CD4-positive, alpha-beta T cell treated with Interleukin-6 at 100 ng/mL for 8 hours (primary cell): ENCODE data around the gene MED12L.

Experiments used
- DNase-seq: peaks from one replicate; pipeline ENCODE4 v3.0.0-alpha.2; 2020; ENCODE audit warnings: mixed read lengths, low spot score

The MED12L gene

GRCh38 chr3:151091685-151092345 lies 6.4 kb downstream of the MED12L start:
- no peak for DNase-seq

DNA sequence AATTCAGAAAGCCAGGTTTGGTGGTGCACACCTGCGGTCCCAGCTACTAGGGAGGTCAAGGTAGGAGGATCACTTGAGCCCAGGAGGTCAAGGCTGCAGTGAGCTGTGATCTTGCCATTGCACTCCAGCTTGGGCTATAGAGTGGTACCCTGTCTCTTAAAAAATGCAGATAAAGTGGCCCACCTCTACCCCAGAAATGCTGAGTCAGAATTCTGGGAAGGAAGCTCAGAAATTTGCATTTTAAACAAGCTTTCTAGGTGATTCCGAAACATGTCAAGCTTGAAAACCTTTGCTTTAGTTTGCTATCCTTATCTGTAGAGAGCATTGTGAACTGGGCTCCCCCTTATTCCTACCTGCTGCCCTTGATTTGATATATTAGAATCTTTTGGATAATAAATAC lies 7.7 kb downstream of the MED12L start:
- no peak for DNase-seq

- no peak for DNase-seq
Observed at GRCh38 chr3:151093905-151094304, 8.4 kb downstream of the MED12L start.

- DNase-seq, result no peak
Observed at GRCh38 chr3:151096716-151097115, 11.3 kb downstream of the MED12L start.

DNA sequence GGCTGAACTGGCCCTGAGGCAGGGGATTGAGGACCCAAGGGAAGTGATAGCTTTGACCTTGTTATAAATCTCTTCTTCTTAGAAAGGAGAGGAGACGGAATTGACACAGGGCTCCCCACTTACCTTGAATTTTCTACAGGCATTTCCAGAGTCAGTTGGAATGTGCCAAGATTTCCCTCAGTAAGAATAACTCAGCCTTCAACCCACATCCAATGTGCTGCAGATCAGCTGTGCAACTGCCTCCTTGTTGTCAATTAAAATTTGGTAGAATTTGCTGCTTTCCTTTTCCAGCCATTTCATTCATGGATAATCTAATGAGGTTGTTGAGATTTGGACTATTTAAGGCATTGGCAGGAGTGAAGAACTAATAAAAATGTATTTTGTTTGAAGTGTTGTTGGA lies 14.6 kb downstream of the MED12L start:
- DNase-seq, result no peak

DNA sequence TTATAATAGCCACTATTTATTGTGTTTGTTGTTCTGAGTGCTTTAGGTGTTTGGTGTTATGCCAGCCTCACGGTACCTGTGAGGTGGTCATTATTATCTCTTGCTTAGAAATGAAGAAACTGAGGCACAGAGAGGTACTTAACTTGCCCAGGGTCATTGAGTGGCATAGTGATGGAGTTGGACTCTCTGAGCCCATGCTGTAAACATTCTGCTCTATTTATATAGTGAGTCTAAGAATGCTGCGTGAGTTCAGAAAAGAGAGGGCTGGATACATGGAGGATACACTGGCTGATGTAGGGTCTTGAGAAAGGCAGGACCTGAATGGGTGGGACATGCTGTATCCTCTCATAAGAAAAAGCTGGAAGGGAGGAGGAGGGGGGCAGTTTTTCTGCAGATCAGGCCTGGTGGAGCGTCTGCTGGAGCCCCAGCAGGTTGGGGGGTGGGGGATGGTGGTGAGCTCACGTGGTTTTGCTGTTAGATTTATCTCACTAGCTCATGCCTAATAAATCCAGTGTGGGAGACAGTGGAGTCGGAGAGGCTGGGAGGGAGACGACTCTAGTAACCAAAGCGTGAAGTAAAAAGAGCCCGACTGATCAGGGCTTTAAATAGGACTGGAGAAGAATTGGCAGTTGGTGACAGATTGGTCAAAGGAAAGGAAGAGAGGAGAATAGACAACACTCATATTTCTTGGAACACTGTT lies 16.0 kb downstream of the MED12L start:
- DNase-seq, result no peak

DNA sequence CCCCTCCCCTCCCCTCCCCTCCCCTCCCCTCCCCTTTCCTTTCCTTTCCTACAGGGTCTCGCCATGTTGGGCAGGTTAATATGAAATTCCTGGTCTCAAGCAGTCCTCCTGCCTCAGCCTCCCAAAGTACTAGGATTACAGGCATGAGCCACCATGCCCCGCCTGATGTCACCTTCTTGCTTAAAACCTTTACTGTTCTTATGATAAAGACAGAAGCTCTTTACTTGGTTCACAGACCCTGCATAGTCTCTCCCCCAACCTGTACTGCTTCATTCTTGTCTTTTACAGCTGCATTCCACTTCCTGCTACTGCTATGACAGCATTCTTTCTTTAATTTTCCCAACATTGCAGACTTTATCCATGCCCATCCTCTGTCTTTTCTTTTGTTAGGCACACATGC lies 20.8 kb downstream of the MED12L start:
- no peak for DNase-seq

DNA sequence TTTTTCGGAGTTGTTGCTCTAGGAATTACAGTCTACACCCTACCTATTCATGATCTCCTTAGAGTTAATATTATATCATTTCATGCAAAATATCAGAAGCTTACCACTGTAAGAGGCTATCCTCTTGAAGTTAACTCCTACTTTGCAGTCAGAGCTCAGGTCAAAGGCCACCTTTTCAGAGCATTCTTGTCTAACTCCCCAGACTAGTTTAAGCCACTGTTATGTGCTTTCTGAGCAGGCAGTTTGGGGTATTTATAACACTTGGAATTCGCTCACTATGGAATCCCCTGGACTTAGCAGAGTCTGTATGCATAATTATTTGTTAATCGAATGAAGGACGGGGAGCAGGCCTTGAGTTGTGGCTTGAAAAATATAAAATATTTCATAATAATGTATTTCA lies 21.7 kb downstream of the MED12L start:
- no peak for DNase-seq

DNA sequence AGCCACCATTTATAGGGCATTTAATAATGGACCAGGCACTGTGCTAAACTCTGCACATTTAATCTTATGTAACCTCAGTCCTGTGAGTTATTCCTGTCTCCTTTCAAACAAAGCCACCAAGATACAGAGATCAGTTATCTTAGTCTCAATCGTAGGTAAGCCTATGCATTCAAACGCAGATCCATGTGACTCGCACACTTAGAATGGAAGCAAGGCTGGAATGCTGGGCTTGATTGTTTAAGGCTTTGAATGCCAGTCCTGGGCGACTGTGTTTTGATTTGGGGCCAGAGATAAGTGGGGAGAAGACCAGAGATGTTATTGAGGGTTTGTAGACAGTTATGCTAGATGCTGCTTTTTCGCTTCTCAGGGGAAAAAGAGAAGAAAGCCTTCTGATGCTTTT lies 22.2 kb downstream of the MED12L start:
- no peak for DNase-seq

DNA sequence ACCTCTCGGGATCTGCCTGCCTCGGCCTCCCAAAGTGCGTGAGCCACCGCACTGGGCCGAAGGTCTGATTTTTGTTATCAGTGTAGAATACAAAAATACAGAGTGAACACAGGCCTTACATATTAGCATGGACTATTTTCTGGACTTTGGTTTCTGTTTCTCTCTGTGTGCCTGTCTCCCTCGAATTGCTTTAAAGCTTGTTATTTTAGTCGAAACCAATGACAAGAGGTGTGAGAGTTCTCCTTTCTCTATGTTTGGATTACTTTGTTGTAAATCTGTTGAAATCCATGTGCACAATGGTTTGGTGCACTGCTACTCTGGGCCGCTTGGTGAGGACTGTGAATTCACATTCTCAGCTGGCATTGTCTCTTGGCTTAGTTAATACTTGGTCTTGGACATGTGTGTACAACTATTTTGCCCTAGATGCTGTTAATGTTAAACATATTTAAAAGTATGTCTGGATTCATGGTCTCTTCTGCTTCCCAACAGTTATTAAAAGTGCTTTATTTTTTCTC lies 23.9 kb downstream of the MED12L start:
- no peak for DNase-seq

DNA sequence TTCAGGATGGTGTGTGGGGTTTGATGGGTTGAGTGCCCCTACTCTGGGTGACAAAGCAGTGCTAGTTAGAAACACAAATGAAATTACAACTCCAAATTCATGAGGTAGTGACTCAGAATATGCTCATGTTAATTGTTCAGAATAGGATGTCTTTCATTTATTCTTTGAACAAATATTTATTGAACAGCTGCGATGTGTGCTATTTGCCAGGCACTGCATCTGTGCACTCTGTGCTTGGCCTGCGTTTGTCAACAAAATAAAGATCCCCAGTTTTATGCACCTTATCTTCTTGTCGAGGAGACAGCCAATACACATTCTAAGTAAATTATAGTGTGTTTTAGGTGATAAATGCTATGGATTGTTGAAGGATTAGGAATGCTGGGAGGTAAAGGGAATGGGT lies 27.3 kb downstream of the MED12L start:
- no peak for DNase-seq

- no peak for DNase-seq
Observed at GRCh38 chr3:151113343-151113742, 27.9 kb downstream of the MED12L start.

DNA sequence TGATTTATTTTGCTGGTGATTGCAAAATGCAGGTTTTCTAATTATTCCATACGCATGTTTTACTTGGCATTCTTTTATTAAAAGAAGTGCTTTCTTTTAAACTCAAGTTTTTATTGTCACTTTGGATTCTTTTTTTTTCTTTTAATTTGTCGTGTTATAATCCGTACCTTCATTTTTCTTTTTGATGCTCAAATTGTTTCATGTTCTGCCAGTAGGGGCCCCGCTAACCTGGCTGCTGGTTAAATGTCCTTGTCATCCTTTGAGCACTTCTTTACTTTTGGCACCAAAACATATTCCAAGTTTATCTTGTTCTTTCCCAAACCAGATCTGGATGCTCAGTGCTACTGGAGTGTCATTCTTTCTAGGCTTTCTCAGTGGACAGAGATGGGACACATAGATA lies 31.6 kb downstream of the MED12L start:
- no peak for DNase-seq

DNA sequence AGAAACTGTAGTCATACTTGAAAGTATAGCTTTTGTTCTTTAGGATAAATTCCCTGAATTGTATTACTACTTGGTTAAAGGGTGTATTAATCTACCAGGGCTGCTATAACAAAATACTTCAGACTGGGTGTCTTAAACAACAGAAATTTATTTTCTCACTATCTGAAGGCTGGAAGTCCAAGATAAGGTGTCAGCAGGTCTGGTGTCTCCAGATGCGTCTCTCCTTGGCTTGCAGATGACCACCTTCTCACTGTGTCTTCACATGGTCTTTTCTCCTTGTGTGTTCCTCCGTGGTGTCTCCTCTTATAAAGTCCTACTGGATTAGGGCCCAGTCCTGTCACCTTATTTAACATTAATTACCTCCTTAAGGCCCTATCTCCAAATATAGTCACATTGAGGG lies 33.7 kb downstream of the MED12L start:
- no peak for DNase-seq

- DNase-seq, result no peak
Observed at GRCh38 chr3:151120409-151120808, 34.9 kb downstream of the MED12L start.

GRCh38 chr3:151121016-151121415 lies 35.6 kb downstream of the MED12L start:
- DNase-seq, result no peak

GRCh38 chr3:151123827-151124226 lies 38.4 kb downstream of the MED12L start:
- DNase-seq, result no peak

DNA sequence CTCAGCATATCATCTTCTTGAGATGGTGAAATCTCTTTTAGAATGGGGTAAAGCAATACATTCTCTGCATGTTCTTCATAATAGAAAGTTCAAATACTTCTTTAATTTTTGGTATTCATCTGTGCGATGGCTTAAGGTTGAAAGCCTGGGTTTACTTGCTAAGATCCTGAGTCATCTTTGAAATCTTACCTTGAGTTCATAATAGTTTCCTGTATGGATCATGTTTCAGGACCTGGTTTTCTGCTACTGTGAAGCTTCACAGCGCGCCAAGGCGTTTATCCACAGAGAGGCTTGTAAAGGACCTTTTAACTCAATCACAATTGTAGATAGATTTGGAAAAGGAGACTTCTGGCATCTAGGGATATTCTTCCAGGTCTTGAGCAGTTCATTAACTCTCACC lies 39.0 kb downstream of the MED12L start:
- DNase-seq, result no peak

DNA sequence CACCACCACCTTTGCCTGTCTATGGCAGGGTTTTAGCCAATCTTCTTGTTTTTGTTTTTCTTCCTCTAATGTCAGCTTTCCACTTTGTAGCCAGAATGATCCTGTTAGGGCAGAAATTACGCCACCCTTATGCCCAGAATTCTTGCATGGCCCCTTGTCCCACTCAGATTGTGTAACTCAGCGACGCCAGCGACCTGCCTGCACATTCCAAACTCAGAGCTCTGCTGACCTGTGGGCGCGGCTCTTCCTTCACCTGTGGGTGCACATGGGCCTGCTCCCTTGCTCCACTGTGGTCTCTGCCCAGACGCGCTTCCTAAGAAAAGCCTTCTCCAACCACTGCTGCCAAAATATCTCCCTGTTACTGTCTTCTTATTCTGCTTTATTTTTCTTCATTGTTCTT lies 45.0 kb downstream of the MED12L start:
- DNase-seq, result no peak

DNA sequence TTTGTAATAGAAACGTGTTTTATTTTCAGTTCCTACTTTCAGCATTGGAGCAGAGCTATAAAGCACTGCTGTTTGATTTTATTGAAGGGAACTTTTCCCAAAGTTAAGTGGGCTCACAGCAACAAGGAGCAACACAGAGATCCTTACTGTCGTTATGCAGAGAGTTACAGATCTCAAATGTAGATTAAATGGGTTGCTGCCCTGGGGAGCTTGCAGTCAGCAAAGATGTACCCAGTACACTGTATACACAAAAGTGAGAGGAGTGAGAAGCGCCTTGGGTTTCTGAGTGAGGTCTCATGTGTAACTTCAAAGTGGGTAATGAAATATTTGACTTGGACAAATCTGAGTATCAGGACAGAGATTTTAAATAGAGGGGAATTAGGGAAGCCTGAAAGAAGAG lies 47.7 kb downstream of the MED12L start:
- no peak for DNase-seq

GRCh38 chr3:151133917-151134450 lies 48.5 kb downstream of the MED12L start:
- DNase-seq, result no peak

- peak; percentile 40 for DNase-seq
Observed at GRCh38 chr3:151135541-151136337, 50.3 kb downstream of the MED12L start.

- no peak for DNase-seq
Observed at GRCh38 chr3:151142929-151143328, 57.5 kb downstream of the MED12L start.
